Measurements from ENCODE around the gene RSPH6A. TPM values are rescaled to one million over a fixed set of nuclear protein-coding genes. Genes with fewer than 3 reads are reported as not detected.

Gene RSPH6A
- total and polyA plus RNA-seq, 2 of the 4 experiments (the other 2 are of a cell fraction), result under 0.01 to 0.09 TPM

GRCh38 chr19:45805719-45806118 is 9.4 kb downstream of the RSPH6A start:
- H2BK15ac ChIP-seq (ENCODE audit: low read depth, low read length), result peak overlapping the region; percentile 67
- H4K91ac ChIP-seq (ENCODE audit: insufficient read depth, low read depth, low read length), result peak overlapping the region; percentile 50
- peak overlapping the region; percentile 86; the same call in 1 of the 2 replicates for H2AK5ac ChIP-seq (ENCODE audit: low read depth, low read length)
- ChIA-PET POLR2A (ENCODE audit: unreplicated experiment) (no interaction called here), CTCF (no interaction called here)
- no peaks in the 10 kb centered on the region for H3K79me1 ChIP-seq (ENCODE audit: low read depth in 1 of 2, low read length in 2 of 2)
- in situ Hi-C loops (cut with MboI; ENCODE audit: low sequenced_read_pairs) (no loop called here), intact Hi-C loops (cut with micrococcal nuclease) (no loop called here), dilution Hi-C loops (cut with HindIII; ENCODE audit: low sequenced_read_pairs, unreplicated experiment) (no loop called here)
- no peak overlapping the region for H4K5ac ChIP-seq (ENCODE audit: low read depth, low read length)
- H3K14ac ChIP-seq (replicated peaks; ENCODE audit: low read depth, low read length), result peak overlapping the region; percentile 25; the same call in 1 of the 2 replicates
- peaks cover 7% of the 10 kb centered on the region for H3K9me1 ChIP-seq (ENCODE audit: insufficient read depth, low read length)
- TF ChIP-seq FOS (IDR thresholded peaks at IDR 0.05; ENCODE audit: low read depth, low read length), result no peak
- peak; percentile 80 for TF ChIP-seq RCOR1 (IDR thresholded peaks at IDR 0.05; ENCODE audit: insufficient replicate concordance, low read length)
- no peak overlapping the region for H3K27ac ChIP-seq (ENCODE audit: insufficient read depth, low read length)
- H3K56ac ChIP-seq (ENCODE audit: extremely low read depth, insufficient read depth, low read length), result no peak overlapping the region
- ATAC-seq (ENCODE audit: low read depth), result no peak
- H4K20me1 ChIP-seq (ENCODE audit: insufficient read depth, low read length), result no peaks in the 10 kb centered on the region
- H4K8ac ChIP-seq (ENCODE audit: low read depth in 2 of 2, low read length in 2 of 2), result peak overlapping the region in 1 of 2 experiments; percentile 82; a peak in 2 of 4 replicates
- no peak overlapping the region for H3K9ac ChIP-seq (ENCODE audit: low read depth, low read length)
- H3K4ac ChIP-seq (ENCODE audit: low read depth, low read length), result peak overlapping the region; percentile 87
- H2AK9ac ChIP-seq (replicated peaks; ENCODE audit: low read depth, low read length, poor library complexity), result peak overlapping the region; percentile 77
- BruUV-seq (replicated peaks), result no TSS peak
- H3K18ac ChIP-seq (ENCODE audit: low read depth, low read length), result peak overlapping the region; percentile 58; the same call in 1 of the 2 replicates
- no peak overlapping the region for H3K4me3 ChIP-seq (ENCODE audit: insufficient read depth, low read depth, low read length)
- peak overlapping the region; percentile 72; the same call in 1 of the 2 replicates for H2BK20ac ChIP-seq (ENCODE audit: low read depth, low read length)
- no peak overlapping the region for H2BK5ac ChIP-seq (ENCODE audit: low read depth, low read length, poor library complexity, severe bottlenecking)
- DNase-seq, result no peak
- peaks cover 4% of the 10 kb centered on the region for H3K9me3 ChIP-seq (ENCODE audit: control insufficient read depth, insufficient read depth, low read length)
- no peak overlapping the region for H3K4me2 ChIP-seq (ENCODE audit: low read depth, low read length)
- peak overlapping the region; percentile 9 for H2AFZ ChIP-seq (replicated peaks; ENCODE audit: low read length, poor library complexity)
- 0 out of 2 replicates have a peak overlapping the region, but pooled peaks have one; percentile 42 for H3K23ac ChIP-seq (ENCODE audit: low read depth, low read length)
- no peaks in the 10 kb centered on the region for H3K27me3 ChIP-seq (ENCODE audit: control insufficient read depth, insufficient read depth, low read length)
- H3K36me3 ChIP-seq (ENCODE audit: control insufficient read depth, insufficient read depth, low read length), result no peaks in the 10 kb centered on the region
- peak overlapping the region; percentile 72; the same call in 1 of the 2 replicates for H2BK120ac ChIP-seq (ENCODE audit: low read depth, low read length)
- peaks cover 10% of the 10 kb centered on the region for H3K4me1 ChIP-seq (ENCODE audit: control insufficient read depth, insufficient read depth, low read length)

Data from IMR-90 (cell line).